ENCODE results near the gene SMAD9.

- TF ChIP-seq CTCF (conservative IDR thresholded peaks at IDR 0.05; ENCODE audit: low read length) (no peak), EZH2phosphoT487 (IDR thresholded peaks at IDR 0.05; ENCODE audit: borderline replicate concordance, low read depth, low read length) (no peak)
These were observed 80.8 kb downstream of the SMAD9 start for GRCh38 chr13:36839281-36839680.
